HG03442 (cell line): ENCODE data around the gene ARHGAP24.
A peak's percentile ranks its signal among the peaks of the same experiment; 100 is the strongest.
"Not testable (repeated sequence)": the region's sequence is repeated elsewhere in the genome, so short reads cannot be mapped to it uniquely, and the experiment has no call there.

Experiments used
- ATAC-seq: cut with Tn5 transposase; IDR thresholded peaks from one replicate; pipeline ENCODE4 v1.9.1; 2021; ENCODE audit warnings: mild to moderate bottlenecking, moderate library complexity; ENCODE audit not compliant: unreplicated experiment

The ARHGAP24 gene

DNA sequence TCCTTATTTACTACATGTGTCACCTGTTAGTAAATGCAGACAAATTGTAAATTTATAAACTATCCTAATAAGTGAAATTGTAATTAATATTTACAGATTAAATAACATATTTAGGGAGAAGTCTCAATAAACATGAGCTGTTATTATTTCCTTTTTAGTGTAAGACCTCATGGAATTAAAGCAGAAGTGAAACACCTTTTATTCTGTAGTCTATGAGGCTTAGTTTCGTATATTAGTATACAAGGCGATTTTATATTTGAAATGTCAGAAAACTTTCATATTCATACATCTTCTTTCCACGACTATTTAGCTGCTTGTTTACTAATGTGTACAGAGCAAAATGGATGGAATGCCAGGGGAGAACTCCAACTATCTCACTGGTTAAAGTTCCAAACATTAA, 414.4 kb downstream of the ARHGAP24 start:
- no peak for ATAC-seq

GRCh38 chr4:85895755-85896154, 420.8 kb downstream of the ARHGAP24 start:
- ATAC-seq, result no peak

GRCh38 chr4:85898231-85898630, 423.3 kb downstream of the ARHGAP24 start:
- no peak for ATAC-seq

GRCh38 chr4:85901500-85901899, 426.6 kb downstream of the ARHGAP24 start:
- no peak for ATAC-seq

GRCh38 chr4:85902647-85903046, 427.7 kb downstream of the ARHGAP24 start:
- ATAC-seq, result not testable (repeated sequence)

DNA sequence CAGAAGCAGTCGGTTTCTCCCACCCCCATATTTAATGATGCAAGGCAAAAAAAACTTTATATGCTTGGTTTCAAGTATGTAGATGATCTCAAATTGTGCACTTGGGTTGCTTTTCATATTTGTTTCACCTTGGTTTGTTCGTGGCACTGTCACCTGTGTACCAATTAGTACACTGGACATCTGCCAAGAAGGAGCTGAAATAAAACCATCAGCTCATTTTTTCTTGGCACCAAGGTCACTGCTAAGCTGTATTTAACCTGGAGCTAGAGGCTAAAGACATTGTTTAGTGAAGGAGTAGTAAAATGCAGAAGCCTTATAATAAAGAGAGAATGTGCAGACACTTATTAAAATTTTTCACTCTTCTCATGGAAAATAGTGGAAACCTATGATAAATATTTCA, 430.8 kb downstream of the ARHGAP24 start:
- ATAC-seq, result no peak

DNA sequence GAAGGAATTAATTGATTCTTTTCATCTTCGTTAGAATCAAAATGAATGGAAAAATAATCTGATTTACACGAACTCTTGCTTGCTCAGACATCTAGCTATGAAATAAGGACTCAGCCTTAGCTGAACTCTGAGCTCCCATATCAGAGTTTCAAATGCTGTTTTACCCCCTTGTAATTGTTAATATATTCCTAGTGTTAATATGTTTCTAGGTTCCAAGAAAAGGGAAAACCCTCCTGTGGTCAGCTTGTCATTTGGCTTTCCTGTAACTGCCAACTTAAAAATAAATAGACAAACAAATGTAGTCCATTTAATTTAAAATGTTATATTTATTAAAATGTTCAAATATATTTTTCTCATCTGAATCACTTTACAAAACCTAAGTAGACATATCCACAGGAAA, 432.1 kb downstream of the ARHGAP24 start:
- no peak for ATAC-seq

DNA sequence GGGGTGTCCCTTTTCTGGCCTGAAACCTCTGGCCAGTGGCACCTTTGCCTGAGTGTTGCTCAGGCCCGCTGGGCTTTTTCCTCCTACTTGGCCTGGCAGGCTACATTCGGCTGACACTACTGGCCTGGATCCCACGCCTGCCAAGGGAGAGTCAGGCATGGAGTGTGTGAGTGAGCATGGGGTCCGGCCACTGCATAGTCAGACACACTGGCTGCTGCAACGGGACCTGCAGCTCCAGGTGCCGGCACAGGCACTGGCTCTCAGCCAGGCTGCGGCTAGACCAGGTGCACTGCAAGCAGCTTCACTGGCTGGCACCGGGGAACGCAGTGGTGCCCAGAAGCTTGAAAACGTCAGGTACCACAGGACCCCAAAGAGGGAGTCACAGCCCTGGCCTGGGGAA, 434.9 kb downstream of the ARHGAP24 start:
- no peak for ATAC-seq

DNA sequence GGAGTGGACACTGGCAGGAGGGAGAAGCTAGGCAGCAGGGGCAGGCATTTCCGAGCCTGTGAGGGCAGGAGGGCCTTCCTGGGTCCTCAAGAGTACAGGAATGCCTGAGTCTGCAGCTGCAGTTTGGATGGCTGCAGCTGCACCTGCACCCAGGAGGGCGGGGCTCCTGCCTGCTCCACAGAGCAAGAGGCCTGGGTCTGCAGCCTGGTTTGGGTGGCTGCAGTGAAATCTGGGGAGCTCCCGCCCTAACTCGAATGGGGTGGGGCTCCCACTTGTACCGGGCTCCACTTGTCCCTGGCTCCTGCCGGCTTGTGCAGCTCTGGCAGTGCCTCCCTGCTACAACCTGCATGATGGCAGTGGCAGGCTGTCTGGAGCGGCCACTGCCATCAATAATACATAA, 436.0 kb downstream of the ARHGAP24 start:
- ATAC-seq, result no peak

GRCh38 chr4:85913931-85914694, 439.2 kb downstream of the ARHGAP24 start:
- no peak for ATAC-seq

DNA sequence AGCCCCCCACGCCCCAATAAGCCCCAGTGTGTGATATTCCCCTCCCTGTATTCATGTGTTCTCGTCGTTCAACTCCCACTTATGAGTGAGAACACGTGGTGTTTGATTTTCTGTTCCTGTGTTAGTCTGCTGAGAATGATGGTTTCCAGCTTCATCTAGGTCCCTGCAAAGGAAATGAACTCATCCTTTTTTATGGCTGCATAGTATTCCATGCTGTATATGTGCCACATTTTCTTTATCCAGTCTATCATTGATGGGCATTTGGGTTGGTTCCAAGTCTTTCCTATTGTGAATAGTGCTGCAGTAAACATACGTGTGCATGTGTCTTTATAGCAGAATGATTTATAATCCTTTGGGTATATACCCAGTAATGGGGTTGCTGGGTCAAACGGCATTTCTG, 440.6 kb downstream of the ARHGAP24 start:
- not testable (repeated sequence) for ATAC-seq

GRCh38 chr4:85919200-85919887, 444.4 kb downstream of the ARHGAP24 start:
- no peak for ATAC-seq

DNA sequence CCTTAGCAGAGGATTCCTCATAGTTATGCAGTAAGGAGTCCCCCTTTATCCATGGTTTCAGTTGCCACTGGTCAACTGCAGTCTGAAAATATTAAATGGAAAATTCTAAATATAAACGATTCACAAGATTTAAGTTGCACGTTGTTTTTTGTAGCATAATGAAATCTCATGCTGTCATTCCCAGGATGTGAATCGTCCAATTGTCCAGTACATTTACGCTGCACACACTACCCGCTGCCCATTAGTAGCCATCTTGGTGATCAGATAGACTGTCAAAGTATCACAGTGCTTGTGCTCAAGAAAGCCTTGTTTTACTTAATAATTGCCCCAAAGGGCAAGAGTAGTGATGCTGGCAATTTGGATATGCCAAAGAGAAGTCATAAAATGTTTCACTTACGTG, 450.1 kb downstream of the ARHGAP24 start:
- ATAC-seq, result no peak

GRCh38 chr4:85928775-85929591, 454.0 kb downstream of the ARHGAP24 start:
- ATAC-seq, result peak; percentile 57

DNA sequence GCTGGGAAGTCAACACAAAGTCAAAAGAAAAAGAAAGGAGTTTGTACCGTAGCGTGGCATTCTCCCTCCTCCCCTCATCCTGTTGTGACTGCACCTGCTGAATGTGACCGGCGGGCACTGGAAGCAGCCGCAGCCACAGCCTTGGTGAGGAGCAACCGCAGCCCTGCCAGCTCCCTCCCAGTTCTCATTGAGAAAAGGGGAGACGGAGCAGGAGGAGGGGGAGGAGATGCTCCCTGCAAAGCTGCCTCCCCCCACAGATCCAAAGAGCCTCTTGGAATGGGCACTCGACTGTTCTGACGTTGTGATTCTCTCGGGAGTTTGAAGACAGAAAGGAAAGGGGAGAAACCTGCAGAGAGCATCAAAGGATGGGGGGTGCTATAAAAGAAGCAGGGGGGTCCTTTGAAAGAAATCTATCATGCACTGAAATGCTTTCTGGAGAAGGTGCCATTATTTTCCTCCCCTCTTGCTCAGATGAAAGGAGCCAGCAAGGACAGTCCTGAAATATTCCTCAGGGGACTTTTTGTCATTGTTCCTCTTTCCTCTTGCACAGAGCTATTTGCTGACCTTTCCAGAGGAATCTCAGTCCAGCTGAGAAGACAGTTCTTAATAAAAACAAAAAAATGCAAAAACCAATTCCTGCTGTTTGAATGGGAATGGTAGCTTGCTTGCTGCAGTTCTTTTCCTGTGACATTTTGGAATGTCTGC, 455.2 kb downstream of the ARHGAP24 start:
- ATAC-seq, result no peak

- no peak for ATAC-seq
Measured at GRCh38 chr4:85932500-85933290, 457.7 kb downstream of the ARHGAP24 start.

GRCh38 chr4:85933291-85933640, 458.3 kb downstream of the ARHGAP24 start:
- no peak for ATAC-seq

GRCh38 chr4:85937507-85937906, 462.6 kb downstream of the ARHGAP24 start:
- ATAC-seq, result no peak

DNA sequence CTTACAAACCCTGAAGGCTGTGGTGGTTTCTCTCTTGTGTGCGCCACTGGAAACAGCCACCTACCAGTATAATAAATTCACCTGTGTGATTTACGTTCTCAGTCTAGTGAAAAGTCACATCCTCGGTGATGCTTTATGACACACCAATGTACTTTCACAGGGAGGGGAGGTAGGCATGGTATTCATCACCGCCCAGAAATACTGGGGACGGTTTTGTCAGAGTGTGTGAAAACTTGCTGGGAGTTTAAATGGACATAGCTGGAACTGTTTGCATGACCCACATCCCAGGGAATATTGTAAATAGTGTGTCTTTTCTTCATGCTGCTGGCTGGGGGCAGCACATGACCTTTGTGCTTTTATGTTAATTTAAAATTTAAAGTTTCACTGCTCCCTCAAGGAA, 463.1 kb downstream of the ARHGAP24 start:
- no peak for ATAC-seq

DNA sequence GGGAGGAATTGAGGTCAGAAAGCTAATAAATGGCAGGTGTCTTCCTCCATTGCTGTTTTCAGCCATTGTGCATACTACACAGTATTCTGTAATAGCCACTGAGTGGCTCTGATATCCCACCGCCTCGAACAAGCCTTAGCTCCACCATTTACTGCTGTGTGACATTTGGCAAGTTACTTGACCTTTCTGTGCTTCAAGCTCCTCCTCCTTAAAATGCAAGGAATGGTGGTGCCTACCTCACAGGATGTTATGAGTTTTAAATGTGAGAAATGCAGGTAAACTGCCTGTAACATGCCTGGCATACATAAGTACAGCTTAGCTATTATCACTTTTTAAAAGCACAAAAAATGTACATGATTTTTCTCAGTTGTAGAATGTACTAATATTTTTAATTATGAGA, 464.0 kb downstream of the ARHGAP24 start:
- no peak for ATAC-seq
